Activated T-helper 2 cell treated with anti-CD3 and anti-CD28 coated beads, Interferon-gamma antibody, Interleukin-2, Interleukin-4, amounts not matched to agents 10 μg/mL and 5 μg/mL and 100 μg/mL, durations not matched to agents 14 hours and 24 hours and 36 hours (primary cell): ENCODE measurements around the gene ADGRL3. TPM values are rescaled to one million over a fixed set of nuclear protein-coding genes. Genes with fewer than 3 reads are reported as not detected.

Source experiments
- DNase-seq: peaks from one replicate; pipeline ENCODE4 v3.0.0; 2021; ENCODE audit warnings: low spot score
- H3K27ac Mint-ChIP-seq: one replicate; pipeline ENCODE4 v1.8.0; 2021; ENCODE audit warnings: mixed read lengths
- H3K27me3 Mint-ChIP-seq: one replicate; pipeline ENCODE4 v1.8.0; 2021; ENCODE audit warnings: low read depth, mixed read lengths
- H3K36me3 Mint-ChIP-seq: one replicate; pipeline ENCODE4 v1.8.0; 2021; ENCODE audit warnings: low read depth, mixed read lengths
- H3K4me1 Mint-ChIP-seq: one replicate; pipeline ENCODE4 v1.8.0; 2021; ENCODE audit warnings: low read depth, mixed read lengths
- H3K4me3 Mint-ChIP-seq: one replicate; pipeline ENCODE4 v1.8.0; 2021; ENCODE audit warnings: low read depth, mild to moderate bottlenecking, moderate library complexity, mixed read lengths
- H3K9me3 Mint-ChIP-seq: one replicate; pipeline ENCODE4 v1.8.0; 2021; ENCODE audit warnings: mixed read lengths
- intact Hi-C: fragments of 100-400 bp; cut with micrococcal nuclease; formaldehyde crosslinking; loops from one replicate; pipeline ENCODE4 v1.15.1; 2023
- total RNA-seq: library from RNA; stranded (reverse); gene quantifications from 2 replicates; pipeline ENCODE4 v1.2.3, GENCODE V29; 2022

ADGRL3 gene
- total RNA-seq, 1 donor from 2014 or later, result not detected

- DNase-seq, result no peak
- H3K9me3 Mint-ChIP-seq, result peaks cover 18% of the 10 kb centered on the region
- H3K36me3 Mint-ChIP-seq, result no peaks in the 10 kb centered on the region
- H3K27me3 Mint-ChIP-seq, result no peaks in the 10 kb centered on the region
- intact Hi-C loops, result no loop called here
- H3K27ac Mint-ChIP-seq, result no peak overlapping the region
- H3K4me1 Mint-ChIP-seq, result no peaks in the 10 kb centered on the region
- no peak overlapping the region for H3K4me3 Mint-ChIP-seq
Measured at GRCh38 chr4:62003695-62004094, 803.6 kb downstream of the ADGRL3 start.

GRCh38 chr4:62004881-62005280, 804.8 kb downstream of the ADGRL3 start:
- Mint-ChIP-seq H3K36me3 (no peaks in the 10 kb centered on the region), H3K27me3 (no peaks in the 10 kb centered on the region), H3K4me1 (no peaks in the 10 kb centered on the region), H3K4me3 (no peak overlapping the region), H3K9me3 (peaks cover 18% of the 10 kb centered on the region), H3K27ac (no peak overlapping the region)
- DNase-seq, result no peak
- intact Hi-C loops, result no loop called here

GRCh38 chr4:62006108-62006507, 806.0 kb downstream of the ADGRL3 start:
- H3K9me3 Mint-ChIP-seq, result peaks cover 25% of the 10 kb centered on the region
- no peaks in the 10 kb centered on the region for H3K27me3 Mint-ChIP-seq
- no peaks in the 10 kb centered on the region for H3K4me1 Mint-ChIP-seq
- H3K36me3 Mint-ChIP-seq, result no peaks in the 10 kb centered on the region
- H3K4me3 Mint-ChIP-seq, result no peak overlapping the region
- intact Hi-C loops, result no loop called here
- H3K27ac Mint-ChIP-seq, result no peak overlapping the region
- no peak for DNase-seq

- intact Hi-C loops, result no loop called here
Measured at GRCh38 chr4:62015043-62015739, 815.1 kb downstream of the ADGRL3 start.

GRCh38 chr4:62018537-62018936, 818.4 kb downstream of the ADGRL3 start:
- H3K4me3 Mint-ChIP-seq, result no peak overlapping the region
- intact Hi-C loops, result no loop called here
- H3K27me3 Mint-ChIP-seq, result no peaks in the 10 kb centered on the region
- H3K36me3 Mint-ChIP-seq, result no peaks in the 10 kb centered on the region
- H3K4me1 Mint-ChIP-seq, result no peaks in the 10 kb centered on the region
- H3K9me3 Mint-ChIP-seq, result peaks cover 32% of the 10 kb centered on the region
- H3K27ac Mint-ChIP-seq, result no peak overlapping the region
- no peak for DNase-seq

More at GRCh38 chr4:62015043-62015739, 815.1 kb downstream of the ADGRL3 start:
- Mint-ChIP-seq H3K4me1 (no peaks in the 10 kb centered on the region), H3K4me3 (no peak overlapping the region), H3K36me3 (no peaks in the 10 kb centered on the region), H3K9me3 (peaks cover 41% of the 10 kb centered on the region), H3K27me3 (no peaks in the 10 kb centered on the region), H3K27ac (no peak overlapping the region)
- DNase-seq, result no peak

- no peaks in the 10 kb centered on the region for H3K36me3 Mint-ChIP-seq
- H3K4me1 Mint-ChIP-seq, result no peaks in the 10 kb centered on the region
- no peak overlapping the region for H3K27ac Mint-ChIP-seq
- DNase-seq, result no peak
- H3K9me3 Mint-ChIP-seq, result peaks cover 15% of the 10 kb centered on the region
- H3K27me3 Mint-ChIP-seq, result no peaks in the 10 kb centered on the region
- H3K4me3 Mint-ChIP-seq, result no peak overlapping the region
- intact Hi-C loops, result no loop called here
Measured at GRCh38 chr4:62023633-62024032, 823.5 kb downstream of the ADGRL3 start.

GRCh38 chr4:62028745-62029144, 828.6 kb downstream of the ADGRL3 start:
- no peaks in the 10 kb centered on the region for H3K4me1 Mint-ChIP-seq
- no peaks in the 10 kb centered on the region for H3K27me3 Mint-ChIP-seq
- H3K4me3 Mint-ChIP-seq, result no peak overlapping the region
- H3K9me3 Mint-ChIP-seq, result peaks cover 19% of the 10 kb centered on the region
- H3K36me3 Mint-ChIP-seq, result no peaks in the 10 kb centered on the region
- intact Hi-C loops, result no loop called here
- H3K27ac Mint-ChIP-seq, result no peak overlapping the region
- DNase-seq, result no peak

- no peak overlapping the region for H3K4me3 Mint-ChIP-seq
- H3K27ac Mint-ChIP-seq, result no peak overlapping the region
- intact Hi-C loops, result no loop called here
- H3K36me3 Mint-ChIP-seq, result no peaks in the 10 kb centered on the region
- peaks cover 25% of the 10 kb centered on the region for H3K9me3 Mint-ChIP-seq
- H3K4me1 Mint-ChIP-seq, result no peaks in the 10 kb centered on the region
- no peak for DNase-seq
- H3K27me3 Mint-ChIP-seq, result no peaks in the 10 kb centered on the region
Measured at GRCh38 chr4:62030958-62031357, 830.8 kb downstream of the ADGRL3 start.

- Mint-ChIP-seq H3K4me1 (no peaks in the 10 kb centered on the region), H3K4me3 (no peak overlapping the region), H3K36me3 (no peaks in the 10 kb centered on the region), H3K27ac (no peak overlapping the region), H3K9me3 (peaks cover 20% of the 10 kb centered on the region), H3K27me3 (no peaks in the 10 kb centered on the region)
- DNase-seq, result no peak
- intact Hi-C loops, result no loop called here
Measured at GRCh38 chr4:62037571-62037970, 837.4 kb downstream of the ADGRL3 start.

GRCh38 chr4:62051332-62051731, 851.2 kb downstream of the ADGRL3 start:
- no peaks in the 10 kb centered on the region for H3K27me3 Mint-ChIP-seq
- DNase-seq, result no peak
- H3K4me3 Mint-ChIP-seq, result no peak overlapping the region
- H3K4me1 Mint-ChIP-seq, result no peaks in the 10 kb centered on the region
- no peaks in the 10 kb centered on the region for H3K36me3 Mint-ChIP-seq
- H3K27ac Mint-ChIP-seq, result no peak overlapping the region
- H3K9me3 Mint-ChIP-seq, result peaks cover under 1% of the 10 kb centered on the region
- intact Hi-C loops, result no loop called here

GRCh38 chr4:62053974-62054373, 853.8 kb downstream of the ADGRL3 start:
- no peaks in the 10 kb centered on the region for H3K36me3 Mint-ChIP-seq
- no peak overlapping the region for H3K4me3 Mint-ChIP-seq
- no peak for DNase-seq
- intact Hi-C loops, result no loop called here
- no peaks in the 10 kb centered on the region for H3K27me3 Mint-ChIP-seq
- H3K27ac Mint-ChIP-seq, result no peak overlapping the region
- no peaks in the 10 kb centered on the region for H3K4me1 Mint-ChIP-seq
- H3K9me3 Mint-ChIP-seq, result peaks cover 12% of the 10 kb centered on the region

- no peaks in the 10 kb centered on the region for H3K27me3 Mint-ChIP-seq
- DNase-seq, result no peak
- H3K4me1 Mint-ChIP-seq, result no peaks in the 10 kb centered on the region
- intact Hi-C loops, result no loop called here
- no peak overlapping the region for H3K4me3 Mint-ChIP-seq
- no peaks in the 10 kb centered on the region for H3K36me3 Mint-ChIP-seq
- H3K27ac Mint-ChIP-seq, result no peak overlapping the region
- peaks cover 20% of the 10 kb centered on the region for H3K9me3 Mint-ChIP-seq
Measured at GRCh38 chr4:62057031-62057430, 856.9 kb downstream of the ADGRL3 start.

- H3K27me3 Mint-ChIP-seq, result no peaks in the 10 kb centered on the region
- no peak overlapping the region for H3K4me3 Mint-ChIP-seq
- peaks cover 20% of the 10 kb centered on the region for H3K9me3 Mint-ChIP-seq
- H3K36me3 Mint-ChIP-seq, result no peaks in the 10 kb centered on the region
- intact Hi-C loops, result no loop called here
- H3K4me1 Mint-ChIP-seq, result no peaks in the 10 kb centered on the region
- DNase-seq, result no peak
- no peak overlapping the region for H3K27ac Mint-ChIP-seq
Measured at GRCh38 chr4:62058571-62058970, 858.4 kb downstream of the ADGRL3 start.
